ENCODE data around the gene STAT4.

Gene STAT4

GRCh38 chr2:191150600-191151330 lies at the start of gene STAT4:
Gene STAT4, minus strand, starts transcription at chr2:191150994. Its CDS starts 2,791 bp downstream, at chr2:191148203.
- peak within 1 kb of the TSS; percentile 19 for H3K27ac ChIP-seq
- DNase-seq (ENCODE audit: low read depth, low spot score), result no peak

- no peak for DNase-seq (ENCODE audit: low read depth, low spot score)
- no peak overlapping the region for H3K27ac ChIP-seq
Observed at GRCh38 chr2:191199929-191200512, 49.2 kb upstream of the STAT4 start.

- H3K27ac ChIP-seq, result no peak overlapping the region
- DNase-seq (ENCODE audit: low read depth, low spot score), result no peak
Observed at GRCh38 chr2:191198271-191198670, 47.5 kb upstream of the STAT4 start.

GRCh38 chr2:191197096-191197495 lies 46.3 kb upstream of the STAT4 start:
- DNase-seq (ENCODE audit: low read depth, low spot score), result no peak
- no peak overlapping the region for H3K27ac ChIP-seq

- H3K27ac ChIP-seq, result peak overlapping the region; percentile 88
Observed at GRCh38 chr2:191195021-191195420, 44.2 kb upstream of the STAT4 start.

GRCh38 chr2:191190861-191191552 lies 40.2 kb upstream of the STAT4 start:
- DNase-seq (ENCODE audit: low read depth, low spot score), result no peak
- H3K27ac ChIP-seq, result no peak overlapping the region

More at GRCh38 chr2:191195021-191195420, 44.2 kb upstream of the STAT4 start:
- DNase-seq (ENCODE audit: low read depth, low spot score), result no peak

GRCh38 chr2:191190435-191190834 lies 39.6 kb upstream of the STAT4 start:
- DNase-seq (ENCODE audit: low read depth, low spot score), result no peak
- no peak overlapping the region for H3K27ac ChIP-seq

- DNase-seq (ENCODE audit: low read depth, low spot score), result no peak
- H3K27ac ChIP-seq, result peak overlapping the region; percentile 9
Observed at GRCh38 chr2:191189112-191189635, 38.4 kb upstream of the STAT4 start.

GRCh38 chr2:191188550-191189093 lies 37.8 kb upstream of the STAT4 start:
- no peak overlapping the region for H3K27ac ChIP-seq
- no peak for DNase-seq (ENCODE audit: low read depth, low spot score)

GRCh38 chr2:191187105-191187829 lies 36.5 kb upstream of the STAT4 start:
- H3K27ac ChIP-seq, result no peak overlapping the region
- no peak for DNase-seq (ENCODE audit: low read depth, low spot score)

GRCh38 chr2:191184457-191184856 lies 33.7 kb upstream of the STAT4 start:
- H3K27ac ChIP-seq, result no peak overlapping the region
- DNase-seq (ENCODE audit: low read depth, low spot score), result no peak

- no peak overlapping the region for H3K27ac ChIP-seq
- no peak for DNase-seq (ENCODE audit: low read depth, low spot score)
Observed at GRCh38 chr2:191183516-191183915, 32.7 kb upstream of the STAT4 start.

- H3K27ac ChIP-seq, result no peak overlapping the region
- no peak for DNase-seq (ENCODE audit: low read depth, low spot score)
Observed at GRCh38 chr2:191183081-191183480, 32.3 kb upstream of the STAT4 start.

- DNase-seq (ENCODE audit: low read depth, low spot score), result no peak
- H3K27ac ChIP-seq, result peak overlapping the region; percentile 80
Observed at GRCh38 chr2:191180713-191181112, 29.9 kb upstream of the STAT4 start.

GRCh38 chr2:191180276-191180675 lies 29.5 kb upstream of the STAT4 start:
- peak overlapping the region; percentile 80 for H3K27ac ChIP-seq
- DNase-seq (ENCODE audit: low read depth, low spot score), result no peak

GRCh38 chr2:191178806-191179514 lies 28.2 kb upstream of the STAT4 start:
- peak overlapping the region; percentile 80 for H3K27ac ChIP-seq
- DNase-seq (ENCODE audit: low read depth, low spot score), result peak; percentile 72

- peak overlapping the region; percentile 80 for H3K27ac ChIP-seq
- DNase-seq (ENCODE audit: low read depth, low spot score), result no peak
Observed at GRCh38 chr2:191177751-191178736, 27.2 kb upstream of the STAT4 start.

- no peak for DNase-seq (ENCODE audit: low read depth, low spot score)
Observed at GRCh38 chr2:191176801-191177438, 26.1 kb upstream of the STAT4 start.

More at GRCh38 chr2:191176801-191177438, 26.1 kb upstream of the STAT4 start:
- no peak overlapping the region for H3K27ac ChIP-seq
